Aorta (tissue), 5 donors: ENCODE measurements around the gene ACBD6. TPM values are rescaled to one million over a fixed set of nuclear protein-coding genes. Genes with fewer than 3 reads are reported as not detected.

Experiments used
- ATAC-seq: fragments of 200-7000 bp; cut with Tn5 transposase; one replicate; pipeline ENCODE4 v1.9.1; 2022; ENCODE audit warnings: moderate library complexity; ENCODE audit not compliant: low FRiP score
- DNase-seq, 2 donors: peaks; one replicate each; pipeline ENCODE4 v3.0.0-alpha.2; 2020
- H3K27ac ChIP-seq, 2 donors: one replicate each; pipeline ENCODE4 v1.5.1; 2013; ENCODE audit warnings: low read length in 2 of 2, mild to moderate bottlenecking in 2 of 2, moderate library complexity in 2 of 2, control low read depth in 1 of 2, inconsistent platforms in 1 of 2, low read depth in 1 of 2
- H3K27me3 ChIP-seq, 2 donors: one replicate each; pipeline ENCODE4 v1.6.1; 2013; ENCODE audit warnings: control low read depth in 1 of 2, low read length in 1 of 2, mild to moderate bottlenecking in 1 of 2, moderate library complexity in 1 of 2; ENCODE audit not compliant: insufficient read depth in 2 of 2, control insufficient read depth in 1 of 2
- H3K36me3 ChIP-seq, 2 donors: one replicate each; pipeline ENCODE4 v1.6.1; 2013; ENCODE audit warnings: control low read depth in 1 of 2, low read length in 1 of 2, mild to moderate bottlenecking in 1 of 2; ENCODE audit not compliant: insufficient read depth in 2 of 2, control insufficient read depth in 1 of 2
- H3K4me1 ChIP-seq, 2 donors: one replicate each; pipeline ENCODE4 v1.6.1; 2013; ENCODE audit warnings: low read length in 2 of 2, control low read depth in 1 of 2, mild to moderate bottlenecking in 1 of 2, moderate library complexity in 1 of 2; ENCODE audit not compliant: insufficient read depth in 2 of 2, control insufficient read depth in 1 of 2
- H3K4me3 ChIP-seq, 2 donors: one replicate each; pipeline ENCODE4 v1.5.1; 2013; ENCODE audit warnings: low read length in 2 of 2, control low read depth in 1 of 2, mild to moderate bottlenecking in 1 of 2
- H3K9me3 ChIP-seq: one replicate; pipeline ENCODE4 v1.6.1; 2013; ENCODE audit warnings: mild to moderate bottlenecking, low read length; ENCODE audit not compliant: control insufficient read depth
- WGBS, 2 donors: extraction: QIAGEN DNeasy Blood & Tissue Kit; methylation state at CpG; one replicate each; pipeline ENCODE4 v1.1.7; 2013; 5-methylcytosine and 5-hydroxymethylcytosine counted together
- intact Hi-C, 2 donors: fragments of 100-400 bp; cut with DNase I; formaldehyde crosslinking; loops; one replicate each; pipeline versions ENCODE4 v1.14.2 to v1.15.0; 2022
- polyA plus RNA-seq, 2 donors: library from polyadenylated mRNA; stranded (reverse); fragments of 200-250 nt; gene quantifications; one replicate each; pipeline ENCODE4 v1.2.3, GENCODE V29; 2013
- total RNA-seq, 2 donors: library from RNA; stranded (reverse); fragmentation: NEBNext Ultra II Directional; extraction: Animal tissue kit (Norgen Biotek cat#: 25700); gene quantifications; one replicate each; pipeline ENCODE4 v1.2.1, GENCODE V29; 2021
- donor health status: healthy with polysubstance abuse.
- donor health status: Bipolar disorder and iron deficiency.
- donor health status: DM: no; HTN: no; CAD: no.
- donor health status: DM: no; HTN: no; CAD: no.
- donor health status: DM: yes; HTN: yes; CAD: no.

Gene ACBD6
- total and polyA plus RNA-seq, 4 donors, result 27.7 to 53.1 (median 30.8) TPM

DNA sequence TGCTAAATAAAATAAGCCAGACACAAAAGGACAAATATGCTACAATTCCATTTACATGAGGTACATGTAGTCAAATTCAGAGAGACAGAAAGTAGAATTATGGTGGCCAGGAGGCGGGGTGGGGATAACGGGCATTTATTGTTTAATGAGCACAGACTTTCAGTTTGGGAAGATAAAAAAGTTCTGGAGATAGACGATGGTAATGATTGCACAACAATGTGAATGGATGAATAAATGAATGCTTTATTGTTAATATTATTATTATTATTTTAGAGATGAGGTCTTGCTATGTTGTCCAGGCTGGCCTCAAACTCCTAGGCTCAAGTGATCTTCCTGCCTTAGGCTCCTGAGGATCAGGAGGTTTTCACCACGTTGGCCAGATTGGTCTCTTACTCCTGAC, 150.4 kb downstream of the ACBD6 start:
- DNase-seq (no peak), ATAC-seq (no peak)
- Histone ChIP-seq H3K27me3 (no peaks in the 10 kb centered on the region), H3K4me3 (no peak overlapping the region), H3K36me3 (no peaks in the 10 kb centered on the region), H3K9me3 (no peaks in the 10 kb centered on the region), H3K4me1 (no peaks in the 10 kb centered on the region), H3K27ac (no peak overlapping the region)
- intact Hi-C loops, result no loop called here
- WGBS, 2 donors, result 91 to 93% methylated on average over 4 of the region's 4 CpGs

DNA sequence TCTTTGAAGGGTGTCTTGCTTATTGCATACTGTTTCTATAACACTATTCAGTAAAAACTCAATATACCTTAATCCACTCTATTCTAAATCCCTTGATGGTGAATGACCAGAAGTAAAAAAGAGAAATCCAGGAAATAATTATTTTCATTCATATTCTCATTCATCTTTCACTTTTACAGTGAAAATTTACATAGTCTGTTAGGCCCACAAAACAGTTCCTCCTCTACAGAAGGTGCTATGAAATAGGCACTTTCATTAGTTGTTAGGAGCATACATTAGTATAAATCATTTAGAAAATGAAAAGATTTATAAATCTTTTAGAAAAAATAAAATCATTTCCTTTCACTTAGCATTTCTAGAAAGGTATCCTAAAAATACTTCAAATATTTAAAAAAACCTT, 157.2 kb downstream of the ACBD6 start:
- H3K36me3 ChIP-seq, result no peaks in the 10 kb centered on the region
- H3K9me3 ChIP-seq, result no peaks in the 10 kb centered on the region
- H3K4me1 ChIP-seq, result peaks cover 0 to 1% of the 10 kb centered on the region in 2 donors
- no peak for DNase-seq
- no peak overlapping the region for H3K4me3 ChIP-seq
- no peaks in the 10 kb centered on the region for H3K27me3 ChIP-seq
- no peak for ATAC-seq
- no peak overlapping the region for H3K27ac ChIP-seq
- intact Hi-C loops, result no loop called here

DNA sequence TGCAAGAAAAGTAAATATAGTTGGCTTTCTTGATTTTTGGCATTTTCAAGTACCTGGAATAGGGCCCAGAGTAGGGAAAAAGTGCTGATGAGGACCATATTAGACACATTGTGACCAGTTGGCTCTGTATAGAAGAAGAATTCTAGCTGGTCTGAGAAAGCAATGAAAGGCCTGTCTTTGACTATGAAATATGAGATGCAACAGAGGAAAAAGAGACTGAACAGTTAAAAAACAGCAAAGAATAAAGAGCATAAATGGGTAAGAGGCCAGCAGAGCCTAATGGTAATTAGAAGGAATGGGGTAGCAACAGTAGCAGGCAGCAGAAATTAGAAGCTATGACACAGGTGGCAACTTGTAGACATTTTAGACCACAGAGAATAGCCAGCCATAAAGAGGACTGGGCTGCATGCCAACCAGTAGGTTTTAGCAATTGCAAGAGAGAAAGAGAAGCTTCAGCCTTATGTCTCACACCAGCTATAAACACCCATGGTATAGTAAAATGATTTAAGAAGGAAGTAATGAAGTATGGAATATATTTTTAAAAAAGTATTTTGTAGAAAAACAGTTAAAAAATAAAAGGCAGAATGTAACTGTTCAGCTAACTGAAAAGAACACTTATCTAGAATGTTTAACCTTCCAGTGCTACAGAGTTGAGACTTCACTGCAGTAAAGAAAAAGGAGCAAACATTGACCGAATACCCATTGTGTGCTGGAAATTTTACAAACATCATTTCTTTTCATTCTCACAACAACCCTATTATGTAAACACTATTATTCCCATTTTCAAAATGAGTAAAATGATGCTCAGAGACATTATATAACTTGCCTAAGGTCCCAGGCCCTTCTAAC, 158.2 kb downstream of the ACBD6 start:
- DNase-seq (no peak), ATAC-seq (no peak)
- Histone ChIP-seq H3K9me3 (no peaks in the 10 kb centered on the region), H3K36me3 (no peaks in the 10 kb centered on the region), H3K4me3 (no peak overlapping the region), H3K27me3 (no peaks in the 10 kb centered on the region), H3K27ac (no peak overlapping the region), H3K4me1 (peaks cover 0 to 1% of the 10 kb centered on the region in 2 donors)
- intact Hi-C loops, result no loop called here
- 97 to 100% methylated on average over 1 of the region's 1 CpG for WGBS, 2 donors

DNA sequence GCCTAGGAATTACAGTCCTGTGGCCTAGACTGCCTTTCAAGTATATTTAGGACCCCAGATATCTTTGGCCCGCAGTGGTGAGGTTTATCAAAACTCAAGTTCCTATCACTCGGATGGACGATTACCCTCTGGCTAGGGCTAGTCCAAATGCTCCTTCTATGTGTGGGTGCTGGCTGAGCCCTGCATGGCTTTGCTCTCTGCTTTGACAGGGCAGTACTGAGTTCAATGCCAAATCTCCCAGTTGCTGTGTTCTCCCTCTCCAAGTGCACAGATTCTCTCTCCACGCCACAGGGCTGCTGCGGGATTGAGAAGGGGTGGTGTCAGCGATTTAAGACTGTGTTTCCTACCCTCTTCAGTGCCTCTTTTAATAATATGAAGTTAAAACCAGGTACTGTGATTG, 175.3 kb downstream of the ACBD6 start:
- intact Hi-C loops, result no loop called here
- 92 to 93% methylated on average over 6 of the region's 6 CpGs for WGBS, 2 donors
- H3K27ac ChIP-seq, result no peak overlapping the region

DNA sequence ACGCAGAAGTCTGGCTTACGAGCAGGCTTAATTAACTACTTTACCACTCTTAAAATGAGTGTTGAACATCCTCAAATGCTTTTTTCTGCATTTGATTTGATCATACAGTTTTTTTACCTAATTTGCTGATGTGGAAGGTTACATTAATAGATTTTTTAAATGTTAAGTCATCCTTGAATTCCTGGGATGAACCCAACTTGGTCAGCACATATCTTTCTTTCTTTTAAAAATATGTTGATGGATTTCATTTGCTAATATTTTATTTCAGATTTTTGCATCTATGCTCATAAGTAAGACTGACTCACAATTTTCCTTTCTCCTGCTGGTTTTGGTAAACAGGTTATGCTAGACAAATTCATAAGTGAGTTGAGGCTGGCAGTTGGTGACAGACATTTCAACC, 189.5 kb downstream of the ACBD6 start:
- Histone ChIP-seq H3K36me3 (peaks cover 1 to 2% of the 10 kb centered on the region in 2 donors), H3K4me1 (peaks cover 0 to 9% of the 10 kb centered on the region in 2 donors), H3K4me3 (no peak overlapping the region), H3K9me3 (no peaks in the 10 kb centered on the region), H3K27me3 (no peaks in the 10 kb centered on the region), H3K27ac (no peak overlapping the region)
- WGBS, 2 donors, result 98 to 100% methylated on average over 2 of the region's 2 CpGs
- intact Hi-C loops, result no loop called here
- ATAC-seq (no peak), DNase-seq (no peak)

More for the DNA sequence above, 175.3 kb downstream of the ACBD6 start:
- no peak for ATAC-seq
- Histone ChIP-seq H3K27me3 (no peaks in the 10 kb centered on the region), H3K4me3 (no peak overlapping the region), H3K9me3 (no peaks in the 10 kb centered on the region), H3K36me3 (no peaks in the 10 kb centered on the region), H3K4me1 (no peaks in the 10 kb centered on the region)
- DNase-seq, result no peak

DNA sequence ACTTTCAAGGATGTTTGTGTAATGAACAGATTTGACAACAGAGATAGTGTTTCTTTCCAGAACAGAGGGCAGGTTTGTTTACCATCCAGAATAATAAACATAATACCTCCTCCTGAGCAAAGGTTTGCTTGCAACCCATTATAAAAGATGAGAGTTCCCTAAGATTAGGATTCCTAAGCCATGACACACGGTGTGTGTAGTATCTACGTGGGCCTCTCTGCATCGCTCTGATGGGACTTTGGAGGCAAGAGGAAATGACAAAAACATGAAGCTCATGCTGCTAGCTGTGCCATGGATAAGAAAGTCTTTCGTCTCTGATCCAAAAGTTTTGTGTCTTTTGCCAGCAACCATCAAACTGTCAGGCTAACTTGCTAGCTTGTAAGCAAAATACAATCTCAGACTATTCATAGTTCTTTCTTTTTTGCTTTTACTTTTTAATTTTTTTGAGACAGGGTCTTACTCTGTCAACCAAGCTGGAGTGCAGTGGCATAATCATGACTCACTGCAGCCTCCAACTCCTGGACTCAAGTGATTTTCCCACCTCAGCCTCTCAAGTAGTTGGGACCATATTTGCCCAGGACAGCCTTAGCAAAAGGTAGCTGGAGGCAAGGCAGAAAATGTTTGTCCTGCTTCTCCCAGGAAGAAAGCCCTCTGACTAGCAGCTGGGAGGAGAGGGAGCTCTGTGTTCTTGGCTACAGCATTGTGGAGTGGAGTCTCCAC, 191.2 kb downstream of the ACBD6 start:
- intact Hi-C loops, result no loop called here
- WGBS, 2 donors, result 85 to 87% methylated on average over 4 of the region's 4 CpGs
- Histone ChIP-seq H3K4me1 (peaks cover 0 to 9% of the 10 kb centered on the region in 2 donors), H3K27ac (no peak overlapping the region), H3K27me3 (no peaks in the 10 kb centered on the region), H3K4me3 (no peak overlapping the region), H3K36me3 (peaks cover 1 to 2% of the 10 kb centered on the region in 2 donors), H3K9me3 (no peaks in the 10 kb centered on the region)
- DNase-seq, result no peak
- no peak for ATAC-seq

DNA sequence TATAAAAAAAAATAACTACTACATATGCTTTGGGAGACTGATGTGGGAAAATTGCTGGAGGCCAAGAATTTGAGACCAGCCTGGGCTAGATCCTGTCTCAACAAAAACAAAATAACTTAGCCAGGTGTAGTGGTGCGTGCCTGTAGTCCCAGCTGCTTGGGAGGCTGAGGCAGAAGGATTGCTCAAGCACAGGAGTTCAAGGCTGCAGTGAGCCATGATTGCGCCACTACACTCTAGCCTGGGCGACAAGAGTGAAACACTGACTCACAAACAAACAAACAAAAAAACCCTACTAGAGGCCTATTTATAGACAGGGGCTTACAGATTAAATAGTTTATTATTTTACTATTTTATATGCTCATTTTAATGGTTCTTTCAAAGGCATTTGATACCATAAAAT, 192.3 kb downstream of the ACBD6 start:
- H3K36me3 ChIP-seq, result peaks cover 1 to 2% of the 10 kb centered on the region in 2 donors
- intact Hi-C loops, result no loop called here
- no peaks in the 10 kb centered on the region for H3K9me3 ChIP-seq
- no peaks in the 10 kb centered on the region for H3K4me1 ChIP-seq
- no peak for ATAC-seq
- no peak overlapping the region for H3K4me3 ChIP-seq
- no peak overlapping the region for H3K27ac ChIP-seq
- H3K27me3 ChIP-seq, result no peaks in the 10 kb centered on the region
- no peak for DNase-seq
- 94 to 97% methylated on average over 3 of the region's 3 CpGs for whole genome bisulfite sequencing, 2 donors

DNA sequence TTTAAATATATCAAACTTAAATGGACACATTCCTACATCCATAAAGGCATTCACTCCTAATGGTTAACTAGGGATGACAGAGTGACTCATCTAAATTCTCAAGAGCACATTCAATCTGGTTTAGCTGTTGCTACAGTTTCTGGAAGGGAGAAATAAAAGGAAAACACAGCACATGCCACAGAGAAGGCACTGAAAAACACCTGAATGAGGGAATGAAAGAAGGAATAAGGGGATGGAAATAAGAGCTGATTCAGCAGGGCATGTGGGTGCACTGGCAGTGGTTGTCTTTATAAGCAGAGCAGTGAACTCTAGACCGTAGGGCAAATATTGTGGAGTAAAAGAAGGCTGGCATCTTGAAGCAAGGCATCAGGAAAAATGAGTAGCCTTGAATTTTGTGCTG, 193.0 kb downstream of the ACBD6 start:
- Histone ChIP-seq H3K9me3 (no peaks in the 10 kb centered on the region), H3K4me3 (no peak overlapping the region), H3K4me1 (no peaks in the 10 kb centered on the region), H3K27ac (no peak overlapping the region), H3K27me3 (no peaks in the 10 kb centered on the region), H3K36me3 (peaks cover 1 to 2% of the 10 kb centered on the region in 2 donors)
- ATAC-seq (no peak), DNase-seq (no peak)
- 57 to 80% methylated on average over 1 of the region's 1 CpG for WGBS, 2 donors
- intact Hi-C loops, result no loop called here
